Tibial nerve (tissue), 4 donors: Measurements from ENCODE around the gene UCP2. TPM values are rescaled to one million over a fixed set of nuclear protein-coding genes. Genes with fewer than 3 reads are reported as not detected.

ENCODE experiments used
- DNase-seq, 2 donors: peaks; one replicate each; pipeline ENCODE4 v3.0.0-alpha.2; 2019; ENCODE audit warnings: low spot score in 2 of 2
- H3K27ac ChIP-seq, 4 donors: fragments of 200-600 bp; sonication (generic) in 3 of 4; one replicate each; pipeline ENCODE4 v1.5.1; 2017 to 2019; ENCODE audit warnings: mild to moderate bottlenecking in 1 of 4
- H3K27me3 ChIP-seq, 2 donors: fragments of 200-600 bp; sonication (generic) in 1 of 2; one replicate each; pipeline versions ENCODE4 v1.5.1 to v1.6.0; 2017 to 2019
- H3K36me3 ChIP-seq, 3 donors: fragments of 200-600 bp; sonication (generic); one replicate each; pipeline ENCODE4 v1.5.1; 2018 to 2019
- H3K4me1 ChIP-seq, 4 donors: fragments of 200-600 bp; sonication (generic) in 3 of 4; one replicate each; pipeline ENCODE4 v1.5.1; 2017 to 2019
- H3K4me3 ChIP-seq, 4 donors: fragments of 200-600 bp; sonication (generic) in 3 of 4; one replicate each; pipeline ENCODE4 v1.5.1; 2017 to 2019; ENCODE audit warnings: mild to moderate bottlenecking in 1 of 4, moderate library complexity in 1 of 4
- H3K9me3 ChIP-seq, 4 donors: fragments of 200-600 bp; sonication (generic) in 3 of 4; one replicate each; pipeline ENCODE4 v1.5.1; 2017 to 2019
- EP300 ChIP-seq, 2 donors: sonication (generic); formaldehyde crosslinking; IDR thresholded peaks; one replicate each; pipeline ENCODE4 v1.6.1; 2017; ENCODE audit warnings: antibody characterized with exemption in 2 of 2, mild to moderate bottlenecking in 1 of 2
- POLR2A ChIP-seq, 2 donors: fragments of 450-650 bp; IDR thresholded peaks; one replicate each; pipeline ENCODE4 v1.6.1; 2017; ENCODE audit warnings: antibody characterized with exemption in 2 of 2, mild to moderate bottlenecking in 2 of 2, moderate library complexity in 2 of 2
- WGBS, 2 donors: methylation state at CpG; one replicate each; pipeline ENCODE4 v1.1.5; 2018; 5-methylcytosine and 5-hydroxymethylcytosine counted together
- total RNA-seq, 4 donors: library from RNA; depleted of rRNA; stranded (reverse); fragments of >200 nt; gene quantifications; one replicate each; pipeline ENCODE4 v1.1.0, GENCODE V29; 2016
- TF ChIP-seq, protein P1 (sequence below), 5 experiments: fragments of 200-600 bp in 3 of 5; fragments of 450-650 bp in 2 of 5; sonication (generic) in 3 of 5; IDR thresholded peaks; one replicate each; pipeline ENCODE4 v1.5.1; 2016 to 2019; ENCODE audit warnings: antibody characterized with exemption in 5 of 5, mild to moderate bottlenecking in 3 of 5, moderate library complexity in 2 of 5

UCP2 gene
- total RNA-seq, 4 donors from 2014 or later, result 18.6 to 60.6 (median 53.0) TPM

- 70 to 95% methylated on average over 1 to 2 of the region's 2 CpGs for WGBS, 2 donors
- peaks cover 0 to 19% (median 8%) of the 10 kb centered on the region in 4 donors for H3K4me1 ChIP-seq
- H3K36me3 ChIP-seq, result no peaks in the 10 kb centered on the region
- TF ChIP-seq, protein P1, sequence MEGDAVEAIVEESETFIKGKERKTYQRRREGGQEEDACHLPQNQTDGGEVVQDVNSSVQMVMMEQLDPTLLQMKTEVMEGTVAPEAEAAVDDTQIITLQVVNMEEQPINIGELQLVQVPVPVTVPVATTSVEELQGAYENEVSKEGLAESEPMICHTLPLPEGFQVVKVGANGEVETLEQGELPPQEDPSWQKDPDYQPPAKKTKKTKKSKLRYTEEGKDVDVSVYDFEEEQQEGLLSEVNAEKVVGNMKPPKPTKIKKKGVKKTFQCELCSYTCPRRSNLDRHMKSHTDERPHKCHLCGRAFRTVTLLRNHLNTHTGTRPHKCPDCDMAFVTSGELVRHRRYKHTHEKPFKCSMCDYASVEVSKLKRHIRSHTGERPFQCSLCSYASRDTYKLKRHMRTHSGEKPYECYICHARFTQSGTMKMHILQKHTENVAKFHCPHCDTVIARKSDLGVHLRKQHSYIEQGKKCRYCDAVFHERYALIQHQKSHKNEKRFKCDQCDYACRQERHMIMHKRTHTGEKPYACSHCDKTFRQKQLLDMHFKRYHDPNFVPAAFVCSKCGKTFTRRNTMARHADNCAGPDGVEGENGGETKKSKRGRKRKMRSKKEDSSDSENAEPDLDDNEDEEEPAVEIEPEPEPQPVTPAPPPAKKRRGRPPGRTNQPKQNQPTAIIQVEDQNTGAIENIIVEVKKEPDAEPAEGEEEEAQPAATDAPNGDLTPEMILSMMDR (IDR thresholded peaks at IDR 0.05), result no peak
- no peak for TF ChIP-seq EP300 (IDR thresholded peaks at IDR 0.05)
- H3K27me3 ChIP-seq, result no peaks in the 10 kb centered on the region
- H3K4me3 ChIP-seq, result no peak overlapping the region
- H3K9me3 ChIP-seq, result no peaks in the 10 kb centered on the region
- no peak overlapping the region for H3K27ac ChIP-seq
- DNase-seq, result no peak
These were observed 13.6 kb downstream of the UCP2 start for GRCh38 chr11:73969091-73969490.

- Histone ChIP-seq H3K27me3 (no peaks in the 10 kb centered on the region), H3K9me3 (no peaks in the 10 kb centered on the region), H3K4me3 (no peak overlapping the region), H3K4me1 (peaks cover 0 to 15% (median 3%) of the 10 kb centered on the region in 4 donors), H3K27ac (no peak overlapping the region), H3K36me3 (no peaks in the 10 kb centered on the region)
- TF ChIP-seq EP300 (IDR thresholded peaks at IDR 0.05), result no peak
- TF ChIP-seq, protein P1 (IDR thresholded peaks at IDR 0.05), result no peak
- TF ChIP-seq POLR2A (IDR thresholded peaks at IDR 0.05), result no peak
- no peak for DNase-seq
- WGBS, 2 donors, result 91% methylated on average over 15 of the region's 15 CpGs
These were observed 14.2 kb downstream of the UCP2 start for GRCh38 chr11:73968356-73968966.

- Histone ChIP-seq H3K36me3 (no peaks in the 10 kb centered on the region), H3K27ac (no peak overlapping the region), H3K9me3 (no peaks in the 10 kb centered on the region), H3K4me3 (no peak overlapping the region), H3K4me1 (peaks cover 0 to 13% (median 0%) of the 10 kb centered on the region in 4 donors), H3K27me3 (no peaks in the 10 kb centered on the region)
- TF ChIP-seq POLR2A (IDR thresholded peaks at IDR 0.05) (no peak), EP300 (IDR thresholded peaks at IDR 0.05) (no peak)
- TF ChIP-seq, protein P1 (IDR thresholded peaks at IDR 0.05), result no peak
- WGBS, 2 donors, result 60 to 63% methylated on average over 2 of the region's 2 CpGs
- DNase-seq, result no peak
These were observed 16.9 kb downstream of the UCP2 start for GRCh38 chr11:73965764-73966121.

GRCh38 chr11:73965076-73965763 is 17.4 kb downstream of the UCP2 start:
- H3K9me3 ChIP-seq, result no peaks in the 10 kb centered on the region
- no peak overlapping the region for H3K27ac ChIP-seq
- no peak overlapping the region for H3K4me3 ChIP-seq
- peaks cover 0 to 13% (median 0%) of the 10 kb centered on the region in 4 donors for H3K4me1 ChIP-seq
- TF ChIP-seq EP300 (IDR thresholded peaks at IDR 0.05), result no peak
- TF ChIP-seq, protein P1 (IDR thresholded peaks at IDR 0.05), result no peak
- TF ChIP-seq POLR2A (IDR thresholded peaks at IDR 0.05), result no peak
- H3K27me3 ChIP-seq, result no peaks in the 10 kb centered on the region
- no peak for DNase-seq
- H3K36me3 ChIP-seq, result no peaks in the 10 kb centered on the region
- WGBS, 2 donors, result 61 to 63% methylated on average over 10 of the region's 10 CpGs

DNA sequence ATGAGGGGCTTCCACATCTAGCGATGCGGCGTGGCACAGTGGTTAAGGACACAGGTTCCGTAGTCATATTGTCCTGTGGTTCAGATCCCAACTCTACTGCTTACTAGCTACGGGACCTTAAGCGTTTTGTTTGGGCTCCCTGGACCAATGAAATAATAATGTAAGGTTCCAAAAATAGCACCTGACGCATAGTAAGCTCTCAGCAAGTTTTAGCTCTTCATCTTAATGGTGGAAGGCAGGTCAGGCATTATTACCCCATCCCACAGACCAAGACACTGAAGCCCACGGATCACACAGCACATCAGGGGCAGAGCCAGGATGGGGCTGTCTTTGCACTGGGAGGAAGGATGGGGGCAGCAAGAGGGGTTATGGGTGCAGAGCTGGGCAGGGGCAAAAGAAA is 18.8 kb downstream of the UCP2 start:
- no peak for DNase-seq
- Histone ChIP-seq H3K4me3 (no peak overlapping the region), H3K9me3 (no peaks in the 10 kb centered on the region), H3K27me3 (no peaks in the 10 kb centered on the region), H3K27ac (no peak overlapping the region), H3K4me1 (peaks cover 0 to 13% (median 0%) of the 10 kb centered on the region in 4 donors), H3K36me3 (no peaks in the 10 kb centered on the region)
- no peak for TF ChIP-seq EP300 (IDR thresholded peaks at IDR 0.05)
- no peak for TF ChIP-seq POLR2A (IDR thresholded peaks at IDR 0.05)
- TF ChIP-seq, protein P1 (IDR thresholded peaks at IDR 0.05), result no peak
- WGBS, 2 donors, result 77 to 81% methylated on average over 8 of the region's 8 CpGs
